Ectodermal cell (in vitro differentiated cells): ENCODE data around the gene COP1.
"Not testable (repeated sequence)": the region's sequence is repeated elsewhere in the genome, so short reads cannot be mapped to it uniquely, and the experiment has no call there.

ENCODE experiments used
- H3K27ac ChIP-seq: 2 replicates; pipeline ENCODE4 v1.7.0; 2013; ENCODE audit warnings: mild to moderate bottlenecking, low read depth, low read length; ENCODE audit not compliant: insufficient read depth, poor library complexity, severe bottlenecking
- H3K27me3 ChIP-seq: 2 replicates; pipeline ENCODE4 v1.7.0; 2013; ENCODE audit warnings: mild to moderate bottlenecking, low read length; ENCODE audit not compliant: insufficient read depth, control insufficient read depth, poor library complexity, severe bottlenecking
- H3K36me3 ChIP-seq: one replicate; pipeline ENCODE4 v1.7.0; 2013; ENCODE audit warnings: low read length; ENCODE audit not compliant: control insufficient read depth, insufficient read depth
- H3K4me1 ChIP-seq: one replicate; pipeline ENCODE4 v1.7.0; 2013; ENCODE audit warnings: low read length; ENCODE audit not compliant: control insufficient read depth, insufficient read depth
- H3K4me3 ChIP-seq: 2 replicates; pipeline ENCODE4 v1.7.0; 2013; ENCODE audit warnings: low read depth, low read length, control low read depth; ENCODE audit not compliant: insufficient read depth
- H3K9me3 ChIP-seq: 2 replicates; pipeline ENCODE4 v1.7.0; 2013; ENCODE audit warnings: mild to moderate bottlenecking, low read length, moderate library complexity; ENCODE audit not compliant: control insufficient read depth
- WGBS, 2 experiments: methylation state at CpG; one replicate each; pipeline ENCODE4 v1.1.7; 2013; ENCODE audit warnings: missing lambda C conversion rate in 2 of 2; 5-methylcytosine and 5-hydroxymethylcytosine counted together

The COP1 gene

GRCh38 chr1:176220100-176220689 lies 13.1 kb upstream of the COP1 start:
- 88 to 98% methylated on average over 7 to 8 of the region's 8 CpGs for WGBS, 2 experiments
- no peak overlapping the region for H3K4me3 ChIP-seq

GRCh38 chr1:176217461-176218099 lies 10.5 kb upstream of the COP1 start:
- no peak overlapping the region for H3K4me3 ChIP-seq
- H3K4me1 ChIP-seq = no peaks in the 10 kb centered on the region
- H3K9me3 ChIP-seq = no peaks in the 10 kb centered on the region
- H3K27me3 ChIP-seq = no peaks in the 10 kb centered on the region
- H3K27ac ChIP-seq = no peak overlapping the region
- H3K36me3 ChIP-seq = no peaks in the 10 kb centered on the region

More at GRCh38 chr1:176220100-176220689, 13.1 kb upstream of the COP1 start:
- Histone ChIP-seq H3K9me3 (no peaks in the 10 kb centered on the region), H3K27me3 (no peaks in the 10 kb centered on the region), H3K36me3 (no peaks in the 10 kb centered on the region), H3K27ac (no peak overlapping the region), H3K4me1 (no peaks in the 10 kb centered on the region)

GRCh38 chr1:176216031-176216430 lies 8.9 kb upstream of the COP1 start:
- Histone ChIP-seq H3K27ac (no peak overlapping the region), H3K4me1 (no peaks in the 10 kb centered on the region), H3K4me3 (no peak overlapping the region), H3K9me3 (no peaks in the 10 kb centered on the region), H3K36me3 (no peaks in the 10 kb centered on the region), H3K27me3 (no peaks in the 10 kb centered on the region)
- WGBS, 2 experiments = no CpG with 5 or more reads among the region's 1 CpG

GRCh38 chr1:176211396-176212165 lies 4.5 kb upstream of the COP1 start:
- H3K27me3 ChIP-seq = no peaks in the 10 kb centered on the region
- 85 to 100% methylated on average over 1 of the region's 1 CpG for WGBS, 2 experiments
- H3K36me3 ChIP-seq = no peaks in the 10 kb centered on the region
- no peak overlapping the region for H3K4me3 ChIP-seq
- H3K9me3 ChIP-seq = no peaks in the 10 kb centered on the region
- H3K27ac ChIP-seq = no peak overlapping the region
- H3K4me1 ChIP-seq = no peaks in the 10 kb centered on the region

- Histone ChIP-seq H3K9me3 (no peaks in the 10 kb centered on the region), H3K4me1 (peaks cover 14% of the 10 kb centered on the region), H3K4me3 (peak overlapping the region; percentile 93), H3K27me3 (no peaks in the 10 kb centered on the region), H3K36me3 (no peaks in the 10 kb centered on the region), H3K27ac (peak overlapping the region; percentile 70)
- 81 to 82% methylated on average over 9 of the region's 9 CpGs for WGBS, 2 experiments
These were observed 948 bp upstream of the COP1 start for GRCh38 chr1:176208034-176208433.

GRCh38 chr1:176206006-176206960 lies 803 bp downstream of the COP1 start:
- WGBS, 2 experiments = 0% methylated on average over 57 to 58 of the region's 58 CpGs
- Histone ChIP-seq H3K9me3 (no peaks in the 10 kb centered on the region), H3K4me1 (peaks cover 14% of the 10 kb centered on the region), H3K4me3 (peak overlapping the region; percentile 93), H3K27me3 (no peaks in the 10 kb centered on the region), H3K27ac (peak overlapping the region; percentile 91), H3K36me3 (no peaks in the 10 kb centered on the region)

GRCh38 chr1:176205332-176205914 lies 1.7 kb downstream of the COP1 start:
- Histone ChIP-seq H3K4me3 (peak overlapping the region; percentile 93), H3K36me3 (no peaks in the 10 kb centered on the region), H3K4me1 (peaks cover 14% of the 10 kb centered on the region), H3K27me3 (no peaks in the 10 kb centered on the region), H3K9me3 (no peaks in the 10 kb centered on the region), H3K27ac (no peak overlapping the region)
- 50 to 54% methylated on average over 5 of the region's 5 CpGs for WGBS, 2 experiments

GRCh38 chr1:176204655-176205054 lies 2.4 kb downstream of the COP1 start:
- peak overlapping the region; percentile 93 for H3K4me3 ChIP-seq
- H3K27ac ChIP-seq, H3K9me3 ChIP-seq, H3K36me3 ChIP-seq, H3K27me3 ChIP-seq: not testable (repeated sequence)
- 87 to 89% methylated on average over 9 of the region's 9 CpGs for WGBS, 2 experiments
- peaks cover 14% of the 10 kb centered on the region for H3K4me1 ChIP-seq

- no peak overlapping the region for H3K4me3 ChIP-seq
- H3K36me3 ChIP-seq = no peaks in the 10 kb centered on the region
- H3K27ac ChIP-seq = no peak overlapping the region
- 97 to 100% methylated on average over 2 to 4 of the region's 4 CpGs for WGBS, 2 experiments
- no peaks in the 10 kb centered on the region for H3K9me3 ChIP-seq
- H3K27me3 ChIP-seq = no peaks in the 10 kb centered on the region
- peaks cover 14% of the 10 kb centered on the region for H3K4me1 ChIP-seq
These were observed 3.4 kb downstream of the COP1 start for GRCh38 chr1:176203735-176204134.
